ENCODE data around the gene DRD2.

The DRD2 gene

DNA sequence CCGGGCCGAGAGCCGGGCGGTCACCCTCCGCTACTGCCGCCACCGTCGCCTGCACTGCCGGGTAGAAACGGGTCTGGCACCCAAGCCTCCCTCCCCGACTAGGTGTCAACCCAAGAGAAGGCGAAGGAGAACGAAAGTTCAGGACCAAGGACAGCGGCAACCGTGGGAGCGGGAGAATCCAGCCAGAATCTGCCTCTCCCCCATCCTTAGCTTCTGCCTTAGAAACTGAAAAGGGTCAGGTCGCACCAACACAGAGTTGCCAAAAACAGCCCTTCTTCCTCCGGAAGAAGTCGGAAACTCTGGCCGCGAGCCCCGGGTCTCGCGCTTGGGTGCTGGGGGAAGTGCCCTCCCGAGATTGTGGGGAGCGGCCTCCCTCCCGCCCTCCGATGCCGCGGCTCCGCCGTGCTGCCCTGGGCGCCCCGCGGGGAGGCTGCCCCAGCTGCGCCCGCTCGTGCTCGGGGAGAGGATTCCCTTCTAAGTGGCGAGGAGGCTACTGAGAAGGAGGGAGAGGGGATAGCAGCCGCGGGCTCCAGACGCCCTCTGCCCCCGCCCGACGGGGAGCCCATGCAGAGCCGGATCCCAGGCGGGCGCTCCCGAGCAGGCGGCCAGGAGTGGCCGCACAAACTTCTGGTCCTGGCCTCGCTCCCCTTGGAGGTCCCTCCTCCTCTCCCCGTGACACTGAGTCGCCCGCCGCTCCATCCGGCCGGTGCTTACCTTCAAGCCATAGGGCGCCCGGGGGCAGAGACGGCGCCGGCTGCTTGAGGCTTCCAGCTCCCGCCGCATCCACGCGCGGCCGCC, 637 bp downstream of the DRD2 start (continued):
- TF ChIP-seq, protein P1, sequence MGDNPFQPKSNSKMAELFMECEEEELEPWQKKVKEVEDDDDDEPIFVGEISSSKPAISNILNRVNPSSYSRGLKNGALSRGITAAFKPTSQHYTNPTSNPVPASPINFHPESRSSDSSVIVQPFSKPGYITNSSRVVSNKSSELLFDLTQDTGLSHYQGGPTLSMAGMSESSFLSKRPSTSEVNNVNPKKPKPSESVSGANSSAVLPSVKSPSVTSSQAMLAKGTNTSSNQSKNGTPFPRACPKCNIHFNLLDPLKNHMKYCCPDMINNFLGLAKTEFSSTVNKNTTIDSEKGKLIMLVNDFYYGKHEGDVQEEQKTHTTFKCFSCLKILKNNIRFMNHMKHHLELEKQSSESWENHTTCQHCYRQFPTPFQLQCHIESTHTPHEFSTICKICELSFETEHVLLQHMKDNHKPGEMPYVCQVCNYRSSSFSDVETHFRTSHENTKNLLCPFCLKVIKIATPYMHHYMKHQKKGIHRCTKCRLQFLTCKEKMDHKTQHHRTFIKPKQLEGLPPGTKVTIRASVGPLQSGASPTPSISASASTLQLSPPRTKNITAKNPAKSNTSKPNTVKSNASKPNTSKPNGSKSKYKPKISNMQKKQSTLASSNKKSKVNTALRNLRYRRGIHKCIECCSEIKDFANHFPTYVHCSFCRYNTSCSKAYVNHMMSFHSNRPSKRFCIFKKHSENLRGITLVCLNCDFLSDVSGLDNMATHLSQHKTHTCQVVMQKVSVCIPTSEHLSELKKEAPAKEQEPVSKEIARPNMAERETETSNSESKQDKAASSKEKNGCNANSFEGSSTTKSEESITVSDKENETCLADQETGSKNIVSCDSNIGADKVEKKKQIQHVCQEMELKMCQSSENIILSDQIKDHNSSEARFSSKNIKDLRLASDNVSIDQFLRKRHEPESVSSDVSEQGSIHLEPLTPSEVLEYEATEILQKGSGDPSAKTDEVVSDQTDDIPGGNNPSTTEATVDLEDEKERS (tag by site-specific recombination; IDR thresholded peaks at IDR 0.05) = no peak
- TF ChIP-seq, protein P2, sequence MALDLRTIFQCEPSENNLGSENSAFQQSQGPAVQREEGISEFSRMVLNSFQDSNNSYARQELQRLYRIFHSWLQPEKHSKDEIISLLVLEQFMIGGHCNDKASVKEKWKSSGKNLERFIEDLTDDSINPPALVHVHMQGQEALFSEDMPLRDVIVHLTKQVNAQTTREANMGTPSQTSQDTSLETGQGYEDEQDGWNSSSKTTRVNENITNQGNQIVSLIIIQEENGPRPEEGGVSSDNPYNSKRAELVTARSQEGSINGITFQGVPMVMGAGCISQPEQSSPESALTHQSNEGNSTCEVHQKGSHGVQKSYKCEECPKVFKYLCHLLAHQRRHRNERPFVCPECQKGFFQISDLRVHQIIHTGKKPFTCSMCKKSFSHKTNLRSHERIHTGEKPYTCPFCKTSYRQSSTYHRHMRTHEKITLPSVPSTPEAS (tag by site-specific recombination; IDR thresholded peaks at IDR 0.05) = no peak
- TF ChIP-seq, protein P3, sequence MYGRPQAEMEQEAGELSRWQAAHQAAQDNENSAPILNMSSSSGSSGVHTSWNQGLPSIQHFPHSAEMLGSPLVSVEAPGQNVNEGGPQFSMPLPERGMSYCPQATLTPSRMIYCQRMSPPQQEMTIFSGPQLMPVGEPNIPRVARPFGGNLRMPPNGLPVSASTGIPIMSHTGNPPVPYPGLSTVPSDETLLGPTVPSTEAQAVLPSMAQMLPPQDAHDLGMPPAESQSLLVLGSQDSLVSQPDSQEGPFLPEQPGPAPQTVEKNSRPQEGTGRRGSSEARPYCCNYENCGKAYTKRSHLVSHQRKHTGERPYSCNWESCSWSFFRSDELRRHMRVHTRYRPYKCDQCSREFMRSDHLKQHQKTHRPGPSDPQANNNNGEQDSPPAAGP (tag by site-specific recombination; IDR thresholded peaks at IDR 0.05) = no peak
- TF ChIP-seq ZIC2 (tag by site-specific recombination; IDR thresholded peaks at IDR 0.05) (peak; percentile 82), ZNF600 (tag by site-specific recombination; IDR thresholded peaks at IDR 0.05) (peak; percentile 83), ZNF837 (tag by site-specific recombination; IDR thresholded peaks at IDR 0.05) (no peak), FEZF1 (tag by site-specific recombination; IDR thresholded peaks at IDR 0.05) (no peak), ZFHX2 (tag by site-specific recombination; conservative IDR thresholded peaks at IDR 0.05) (no peak; the same call in 1 of the 2 replicates), ZNF16 (tag by site-specific recombination; IDR thresholded peaks at IDR 0.05; ENCODE audit: low read depth) (no peak), IKZF3 (tag by site-specific recombination; IDR thresholded peaks at IDR 0.05) (peak; percentile 74), ZNF391 (tag by site-specific recombination; IDR thresholded peaks at IDR 0.05; ENCODE audit: borderline replicate concordance, low read depth) (no peak; the same call in 1 of the 2 replicates), GLI4 (tag by site-specific recombination; IDR thresholded peaks at IDR 0.05) (no peak), ZNF510 (tag by site-specific recombination; IDR thresholded peaks at IDR 0.05; ENCODE audit: insufficient replicate concordance) (no peak), ZNF174 (tag by site-specific recombination; IDR thresholded peaks at IDR 0.05) (no peak), ZBTB8A (tag by site-specific recombination; IDR thresholded peaks at IDR 0.05) (peak; percentile 55; the same call in 1 of the 2 replicates), PRDM1 (tag by site-specific recombination; IDR thresholded peaks at IDR 0.05) (0 out of 2 replicates have a peak, but pooled peaks have one; percentile 17), TCF7L2 (IDR thresholded peaks at IDR 0.05; ENCODE audit: borderline replicate concordance, low read depth, low read length) (no peak), ZNF37A (tag by site-specific recombination; IDR thresholded peaks at IDR 0.05) (no peak)
- TF ChIP-seq, protein P4, sequence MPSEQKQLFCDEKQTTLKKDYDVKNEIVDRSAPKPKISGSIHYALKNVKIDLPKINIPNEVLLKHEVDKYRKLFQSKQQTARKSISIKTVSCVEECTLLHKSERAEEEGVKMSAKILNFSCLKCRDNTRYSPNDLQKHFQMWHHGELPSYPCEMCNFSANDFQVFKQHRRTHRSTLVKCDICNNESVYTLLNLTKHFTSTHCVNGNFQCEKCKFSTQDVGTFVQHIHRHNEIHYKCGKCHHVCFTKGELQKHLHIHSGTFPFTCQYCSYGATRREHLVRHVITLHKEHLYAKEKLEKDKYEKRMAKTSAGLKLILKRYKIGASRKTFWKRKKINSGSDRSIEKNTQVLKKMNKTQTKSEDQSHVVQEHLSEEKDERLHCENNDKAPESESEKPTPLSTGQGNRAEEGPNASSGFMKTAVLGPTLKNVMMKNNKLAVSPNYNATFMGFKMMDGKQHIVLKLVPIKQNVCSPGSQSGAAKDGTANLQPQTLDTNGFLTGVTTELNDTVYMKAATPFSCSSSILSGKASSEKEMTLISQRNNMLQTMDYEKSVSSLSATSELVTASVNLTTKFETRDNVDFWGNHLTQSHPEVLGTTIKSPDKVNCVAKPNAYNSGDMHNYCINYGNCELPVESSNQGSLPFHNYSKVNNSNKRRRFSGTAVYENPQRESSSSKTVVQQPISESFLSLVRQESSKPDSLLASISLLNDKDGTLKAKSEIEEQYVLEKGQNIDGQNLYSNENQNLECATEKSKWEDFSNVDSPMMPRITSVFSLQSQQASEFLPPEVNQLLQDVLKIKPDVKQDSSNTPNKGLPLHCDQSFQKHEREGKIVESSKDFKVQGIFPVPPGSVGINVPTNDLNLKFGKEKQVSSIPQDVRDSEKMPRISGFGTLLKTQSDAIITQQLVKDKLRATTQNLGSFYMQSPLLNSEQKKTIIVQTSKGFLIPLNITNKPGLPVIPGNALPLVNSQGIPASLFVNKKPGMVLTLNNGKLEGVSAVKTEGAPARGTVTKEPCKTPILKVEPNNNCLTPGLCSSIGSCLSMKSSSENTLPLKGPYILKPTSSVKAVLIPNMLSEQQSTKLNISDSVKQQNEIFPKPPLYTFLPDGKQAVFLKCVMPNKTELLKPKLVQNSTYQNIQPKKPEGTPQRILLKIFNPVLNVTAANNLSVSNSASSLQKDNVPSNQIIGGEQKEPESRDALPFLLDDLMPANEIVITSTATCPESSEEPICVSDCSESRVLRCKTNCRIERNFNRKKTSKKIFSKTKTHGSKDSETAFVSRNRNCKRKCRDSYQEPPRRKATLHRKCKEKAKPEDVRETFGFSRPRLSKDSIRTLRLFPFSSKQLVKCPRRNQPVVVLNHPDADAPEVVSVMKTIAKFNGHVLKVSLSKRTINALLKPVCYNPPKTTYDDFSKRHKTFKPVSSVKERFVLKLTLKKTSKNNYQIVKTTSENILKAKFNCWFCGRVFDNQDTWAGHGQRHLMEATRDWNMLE (tag by site-specific recombination; conservative IDR thresholded peaks at IDR 0.05; ENCODE audit: low read depth) = no peak
- TF ChIP-seq, protein P5, sequence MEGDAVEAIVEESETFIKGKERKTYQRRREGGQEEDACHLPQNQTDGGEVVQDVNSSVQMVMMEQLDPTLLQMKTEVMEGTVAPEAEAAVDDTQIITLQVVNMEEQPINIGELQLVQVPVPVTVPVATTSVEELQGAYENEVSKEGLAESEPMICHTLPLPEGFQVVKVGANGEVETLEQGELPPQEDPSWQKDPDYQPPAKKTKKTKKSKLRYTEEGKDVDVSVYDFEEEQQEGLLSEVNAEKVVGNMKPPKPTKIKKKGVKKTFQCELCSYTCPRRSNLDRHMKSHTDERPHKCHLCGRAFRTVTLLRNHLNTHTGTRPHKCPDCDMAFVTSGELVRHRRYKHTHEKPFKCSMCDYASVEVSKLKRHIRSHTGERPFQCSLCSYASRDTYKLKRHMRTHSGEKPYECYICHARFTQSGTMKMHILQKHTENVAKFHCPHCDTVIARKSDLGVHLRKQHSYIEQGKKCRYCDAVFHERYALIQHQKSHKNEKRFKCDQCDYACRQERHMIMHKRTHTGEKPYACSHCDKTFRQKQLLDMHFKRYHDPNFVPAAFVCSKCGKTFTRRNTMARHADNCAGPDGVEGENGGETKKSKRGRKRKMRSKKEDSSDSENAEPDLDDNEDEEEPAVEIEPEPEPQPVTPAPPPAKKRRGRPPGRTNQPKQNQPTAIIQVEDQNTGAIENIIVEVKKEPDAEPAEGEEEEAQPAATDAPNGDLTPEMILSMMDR (tag by site-specific recombination; IDR thresholded peaks at IDR 0.05) = no peak
- TF ChIP-seq, protein P6, sequence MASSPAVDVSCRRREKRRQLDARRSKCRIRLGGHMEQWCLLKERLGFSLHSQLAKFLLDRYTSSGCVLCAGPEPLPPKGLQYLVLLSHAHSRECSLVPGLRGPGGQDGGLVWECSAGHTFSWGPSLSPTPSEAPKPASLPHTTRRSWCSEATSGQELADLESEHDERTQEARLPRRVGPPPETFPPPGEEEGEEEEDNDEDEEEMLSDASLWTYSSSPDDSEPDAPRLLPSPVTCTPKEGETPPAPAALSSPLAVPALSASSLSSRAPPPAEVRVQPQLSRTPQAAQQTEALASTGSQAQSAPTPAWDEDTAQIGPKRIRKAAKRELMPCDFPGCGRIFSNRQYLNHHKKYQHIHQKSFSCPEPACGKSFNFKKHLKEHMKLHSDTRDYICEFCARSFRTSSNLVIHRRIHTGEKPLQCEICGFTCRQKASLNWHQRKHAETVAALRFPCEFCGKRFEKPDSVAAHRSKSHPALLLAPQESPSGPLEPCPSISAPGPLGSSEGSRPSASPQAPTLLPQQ (tag by site-specific recombination; IDR thresholded peaks at IDR 0.05) = no peak
- TF ChIP-seq, protein P7, sequence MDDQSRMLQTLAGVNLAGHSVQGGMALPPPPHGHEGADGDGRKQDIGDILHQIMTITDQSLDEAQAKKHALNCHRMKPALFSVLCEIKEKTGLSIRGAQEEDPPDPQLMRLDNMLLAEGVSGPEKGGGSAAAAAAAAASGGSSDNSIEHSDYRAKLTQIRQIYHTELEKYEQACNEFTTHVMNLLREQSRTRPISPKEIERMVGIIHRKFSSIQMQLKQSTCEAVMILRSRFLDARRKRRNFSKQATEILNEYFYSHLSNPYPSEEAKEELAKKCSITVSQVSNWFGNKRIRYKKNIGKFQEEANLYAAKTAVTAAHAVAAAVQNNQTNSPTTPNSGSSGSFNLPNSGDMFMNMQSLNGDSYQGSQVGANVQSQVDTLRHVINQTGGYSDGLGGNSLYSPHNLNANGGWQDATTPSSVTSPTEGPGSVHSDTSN (CRISPR knock-in tag; IDR thresholded peaks at IDR 0.05) = peak; percentile 92

Data from HEK293 (cell line).